ENCODE data around the gene FCN2.

FCN2 gene

DNA sequence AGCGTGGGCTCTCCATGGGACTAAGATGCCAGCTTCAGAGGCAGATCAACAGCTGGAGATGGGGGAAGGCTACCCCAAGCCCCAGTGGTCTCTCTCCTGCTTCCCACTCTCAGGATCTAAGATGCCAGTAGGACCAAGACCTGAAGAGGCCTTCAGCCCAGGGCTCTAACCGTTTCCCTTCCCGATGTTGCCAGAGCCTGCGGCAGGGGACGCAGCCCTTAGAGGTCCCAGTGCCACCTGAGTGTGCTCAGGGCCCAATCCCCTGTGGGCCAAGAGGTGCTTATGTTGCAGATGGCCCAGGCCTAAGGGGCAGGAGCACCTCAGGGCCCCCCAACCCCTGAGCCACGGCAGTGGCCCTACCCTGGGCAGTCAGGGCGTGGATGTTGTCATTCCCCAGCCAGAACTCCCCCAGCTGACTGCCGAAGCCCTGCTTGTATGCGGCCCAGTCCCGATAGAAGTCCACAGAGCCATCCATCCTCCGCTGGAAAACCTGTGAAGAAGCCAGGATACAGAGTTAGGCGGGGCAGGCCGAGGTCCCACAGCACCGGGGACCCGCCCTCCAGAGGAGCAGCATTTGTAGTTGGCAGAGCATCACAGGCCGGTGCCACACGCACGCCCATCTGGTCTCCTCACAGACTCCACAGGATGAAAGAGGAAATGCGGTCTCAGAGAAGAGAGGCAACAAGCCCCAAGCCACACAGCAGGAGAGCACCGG, 31.7 kb downstream of the FCN2 start:
- no peak for DNase-seq (ENCODE audit: low read depth)

DNA sequence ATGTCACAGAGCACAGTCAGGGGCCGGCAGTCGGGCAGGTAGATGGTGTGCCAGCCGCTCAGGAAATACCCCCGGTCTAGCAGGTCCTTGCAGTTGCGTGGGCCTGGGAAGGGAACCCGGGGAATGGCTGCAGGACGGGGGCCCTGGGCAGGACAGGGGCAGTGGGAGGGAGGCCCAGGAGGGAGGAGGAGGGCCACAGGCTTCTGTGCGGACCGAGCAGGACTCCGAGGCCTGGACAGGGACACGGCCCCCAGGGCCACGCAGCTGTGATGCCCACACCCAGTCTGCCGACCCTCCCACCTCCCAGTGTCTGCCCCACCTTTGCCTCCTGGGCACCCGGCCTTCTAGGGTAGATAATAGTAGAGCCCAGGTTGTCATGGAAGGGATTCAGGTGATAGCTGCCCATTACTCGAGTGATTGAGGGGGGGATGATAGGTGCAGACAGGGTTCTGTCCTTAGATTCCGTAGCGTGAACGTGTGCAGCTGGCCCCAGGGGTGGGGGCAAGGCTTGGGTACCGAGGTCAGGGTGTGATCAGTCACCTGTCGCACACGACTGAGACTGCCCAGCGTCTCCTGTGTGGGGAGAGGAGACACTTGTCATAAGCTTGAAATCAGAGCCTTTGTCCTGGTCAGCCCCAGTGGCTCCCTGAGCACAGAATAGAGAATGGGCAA, 32.6 kb downstream of the FCN2 start:
- DNase-seq (ENCODE audit: low read depth) = no peak

DNA sequence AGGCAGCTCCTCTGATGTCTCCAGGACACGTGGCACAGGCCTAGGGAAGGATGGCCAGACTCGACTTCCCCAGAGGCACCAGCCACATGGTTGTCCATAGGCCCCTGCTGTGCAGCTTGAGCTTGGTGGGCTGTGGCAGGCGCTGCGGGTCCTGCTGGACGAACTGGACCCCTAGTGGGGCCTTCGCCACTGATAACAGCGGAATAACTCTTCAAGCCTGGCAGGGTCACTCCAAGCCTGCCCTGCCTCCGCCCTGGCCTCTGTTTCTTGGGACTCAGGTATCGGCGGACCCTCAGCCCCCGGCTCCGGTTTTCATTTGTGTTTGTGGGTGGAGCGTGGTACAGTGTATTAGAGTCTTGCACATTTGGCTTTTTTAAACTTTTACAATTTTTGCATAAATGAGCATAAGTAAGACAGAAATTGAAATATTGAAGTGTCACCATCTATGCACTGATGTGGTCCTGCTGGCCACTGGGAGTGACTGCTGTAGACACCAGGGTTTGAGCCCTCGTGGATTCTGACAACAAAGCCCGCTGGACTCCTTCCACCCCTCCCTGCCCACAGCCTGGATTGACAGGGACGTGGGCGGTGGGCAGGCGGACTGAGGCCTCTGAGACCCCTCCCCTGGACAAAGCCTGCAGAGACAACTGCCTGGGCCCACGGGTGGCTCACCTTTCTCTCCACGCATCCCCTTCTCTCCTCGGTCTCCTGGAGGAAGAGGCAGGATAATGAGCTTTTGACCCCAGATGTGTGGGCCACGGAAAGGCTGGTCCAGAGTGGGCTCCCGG, 33.3 kb downstream of the FCN2 start:
- no peak for DNase-seq (ENCODE audit: low read depth)

DNA sequence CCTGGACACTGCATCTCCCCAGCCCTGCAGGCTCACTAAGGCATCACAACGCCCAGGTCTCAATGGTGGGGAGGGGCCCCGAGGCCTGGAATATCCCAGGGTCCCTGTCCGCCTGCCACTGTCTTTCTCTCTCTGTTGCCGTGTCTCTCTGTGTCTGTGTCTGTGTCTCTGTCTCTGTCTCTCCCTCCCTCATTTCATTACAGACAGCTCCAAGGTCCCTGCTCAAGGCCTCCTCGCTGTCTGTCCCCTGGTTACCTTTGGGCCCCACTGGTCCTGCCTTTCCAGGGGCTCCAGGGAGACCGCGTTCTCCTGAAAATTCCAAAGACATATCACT, 33.9 kb downstream of the FCN2 start:
- DNase-seq (ENCODE audit: low read depth) = no peak

DNA sequence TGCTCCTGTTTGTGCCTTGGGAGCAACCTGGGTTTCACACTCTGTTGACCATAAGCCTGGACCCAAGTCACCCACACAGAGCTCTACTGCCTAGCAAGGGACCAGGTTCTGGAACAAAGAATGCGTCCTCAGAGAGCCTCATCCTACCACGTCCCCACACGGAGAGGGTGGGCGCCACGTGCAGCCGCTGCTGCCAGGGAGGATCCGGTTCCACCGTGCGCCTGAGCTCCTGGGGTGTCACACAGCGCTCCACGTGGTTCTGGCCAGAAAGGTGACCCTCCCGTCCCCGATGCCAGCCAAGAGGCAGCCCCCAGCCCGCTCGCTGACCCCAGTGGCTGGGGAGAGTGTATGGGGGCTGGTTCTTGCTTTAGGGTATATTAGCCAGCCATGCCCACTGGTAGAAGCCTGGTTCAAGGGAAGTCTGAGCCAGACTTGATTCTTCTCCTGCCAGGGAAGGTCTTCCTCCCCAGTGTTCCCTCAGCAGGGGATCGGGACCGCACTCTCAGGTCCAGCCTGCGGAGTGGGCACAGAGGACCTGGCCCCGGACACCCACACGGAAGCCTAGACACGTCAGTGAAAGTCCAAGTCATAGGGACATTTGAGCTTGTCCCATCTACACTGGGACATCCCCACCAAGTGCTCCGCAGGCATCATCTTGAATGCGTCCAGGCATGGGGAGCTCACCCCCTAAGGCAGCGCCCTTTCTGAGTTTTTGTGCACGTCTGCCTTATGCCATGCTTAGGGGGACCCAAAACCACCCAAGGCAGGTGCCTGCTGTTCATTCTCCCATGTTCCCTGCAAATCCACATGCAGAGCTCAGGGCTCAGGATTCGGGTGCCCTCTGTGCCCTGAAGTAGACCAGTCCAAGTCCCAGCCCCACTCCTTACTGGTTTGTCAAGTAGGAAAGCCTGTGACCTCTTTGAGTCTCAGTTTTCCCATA, 34.7 kb downstream of the FCN2 start:
- DNase-seq (ENCODE audit: low read depth) = no peak

DNA sequence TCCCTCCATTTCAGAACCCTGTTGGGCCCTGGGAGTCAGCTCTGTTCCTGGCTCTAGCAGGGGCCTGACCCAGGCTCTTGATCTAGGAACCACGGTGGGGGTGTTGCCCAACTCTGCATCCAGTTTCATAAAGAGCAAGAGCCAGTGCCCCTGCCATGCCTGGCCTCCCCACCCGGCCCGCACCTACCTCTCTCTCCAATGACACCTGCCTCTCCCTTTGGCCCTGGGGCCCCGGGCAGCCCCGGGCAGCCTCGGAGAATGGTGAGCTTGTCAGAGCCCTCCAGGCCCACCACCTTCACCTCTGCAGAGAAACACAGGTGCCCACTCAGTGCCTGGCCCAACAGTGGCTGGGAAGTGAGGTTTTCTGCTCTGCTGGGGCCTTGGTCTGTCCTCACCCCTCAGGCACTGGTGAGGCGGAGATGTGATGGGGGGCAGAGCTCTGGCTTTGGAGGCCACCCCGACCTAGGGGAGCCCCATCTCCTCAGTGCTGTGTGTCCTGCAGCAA, 35.6 kb downstream of the FCN2 start:
- no peak for DNase-seq (ENCODE audit: low read depth)

DNA sequence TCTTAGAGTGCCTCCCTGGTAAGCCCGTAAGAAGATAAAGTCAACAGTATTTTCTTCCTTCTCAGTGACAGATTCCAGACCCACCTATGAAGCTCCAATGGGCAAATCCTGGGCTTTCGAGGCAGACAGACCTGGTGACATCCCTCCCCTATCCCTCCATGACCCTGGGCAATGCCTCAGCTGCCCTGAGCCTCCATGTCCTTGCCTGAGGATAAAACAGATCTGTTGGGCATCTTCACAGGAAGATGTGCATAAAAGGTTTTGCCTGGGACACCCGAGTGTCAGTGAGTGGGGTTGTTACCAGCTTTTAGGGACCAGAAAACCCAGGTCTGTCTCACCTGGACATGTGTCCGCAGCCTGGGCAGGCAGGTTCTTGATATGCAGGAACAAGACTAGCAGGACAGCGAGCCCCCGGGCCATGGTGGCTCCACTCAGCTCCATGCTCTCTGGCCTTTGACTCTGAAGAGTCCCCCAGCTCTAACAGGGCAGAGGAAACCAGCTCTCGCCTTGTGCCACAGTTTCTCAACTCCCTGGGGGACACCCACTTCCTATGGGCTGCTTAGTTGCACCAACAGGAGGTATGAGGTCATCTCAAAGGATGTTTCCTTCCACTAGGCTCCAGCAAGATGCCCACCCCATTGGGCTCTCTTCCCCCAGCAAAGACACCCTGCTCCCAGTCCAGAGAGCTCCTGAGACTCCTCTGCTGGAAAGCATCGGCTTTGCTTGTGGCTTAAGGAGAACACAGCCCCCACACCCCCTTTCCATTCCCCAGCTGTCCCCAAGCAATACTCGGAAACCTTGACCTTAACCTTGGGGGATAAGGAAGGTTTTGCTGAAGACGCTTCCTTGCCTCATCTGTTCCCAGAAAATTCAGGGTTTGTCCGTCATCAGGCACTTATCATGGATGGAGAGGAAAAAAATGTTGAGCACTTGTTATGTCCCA, 37.1 kb downstream of the FCN2 start, which contains the start of gene FCN1:
Gene FCN1 (minus strand): TSS at position 482 of the 943 bp plus-strand sequence. CDS start 41 bp downstream, at position 441.
- DNase-seq (ENCODE audit: low read depth) = no peak

DNA sequence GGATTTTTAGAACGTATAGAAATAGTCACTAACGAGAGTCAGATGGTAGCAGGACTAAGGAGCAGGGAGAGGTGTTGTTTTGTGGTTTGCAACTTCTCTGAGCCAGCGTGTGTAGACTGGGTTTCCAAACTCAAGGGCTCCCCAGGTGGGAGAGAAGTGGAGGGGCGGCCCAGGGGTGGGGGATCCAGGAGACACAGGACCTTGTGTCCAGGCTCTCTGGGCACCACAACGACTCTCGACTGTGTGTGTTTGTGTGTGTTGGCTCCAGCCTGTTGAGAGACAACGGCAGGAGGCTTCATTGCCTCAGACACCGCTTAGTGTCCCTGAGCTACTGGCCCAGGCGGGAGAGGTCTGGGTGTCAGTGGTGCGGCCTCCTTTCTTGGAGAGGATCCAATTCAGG, 38.0 kb downstream of the FCN2 start:
- DNase-seq (ENCODE audit: low read depth) = no peak

DNA sequence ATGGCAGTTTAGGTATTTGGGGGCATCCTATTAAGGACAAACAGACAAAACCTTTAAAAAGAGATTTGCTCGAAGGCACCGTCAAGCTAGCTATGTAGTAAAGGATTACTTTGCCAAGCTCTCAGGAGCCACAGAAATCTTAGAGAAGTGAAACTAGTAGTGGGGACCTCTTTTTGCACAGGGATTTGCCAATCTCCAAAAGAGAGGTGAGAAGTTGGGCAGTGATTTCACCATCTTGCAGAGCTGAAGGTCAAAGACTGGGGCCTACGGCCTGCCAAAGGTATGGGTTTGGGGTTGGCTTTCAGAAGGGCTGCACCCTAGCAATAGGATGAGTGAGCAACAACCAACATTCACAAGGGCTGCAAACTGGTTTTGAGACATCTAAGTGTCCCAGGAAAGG, 38.7 kb downstream of the FCN2 start:
- DNase-seq (ENCODE audit: low read depth) = no peak

DNA sequence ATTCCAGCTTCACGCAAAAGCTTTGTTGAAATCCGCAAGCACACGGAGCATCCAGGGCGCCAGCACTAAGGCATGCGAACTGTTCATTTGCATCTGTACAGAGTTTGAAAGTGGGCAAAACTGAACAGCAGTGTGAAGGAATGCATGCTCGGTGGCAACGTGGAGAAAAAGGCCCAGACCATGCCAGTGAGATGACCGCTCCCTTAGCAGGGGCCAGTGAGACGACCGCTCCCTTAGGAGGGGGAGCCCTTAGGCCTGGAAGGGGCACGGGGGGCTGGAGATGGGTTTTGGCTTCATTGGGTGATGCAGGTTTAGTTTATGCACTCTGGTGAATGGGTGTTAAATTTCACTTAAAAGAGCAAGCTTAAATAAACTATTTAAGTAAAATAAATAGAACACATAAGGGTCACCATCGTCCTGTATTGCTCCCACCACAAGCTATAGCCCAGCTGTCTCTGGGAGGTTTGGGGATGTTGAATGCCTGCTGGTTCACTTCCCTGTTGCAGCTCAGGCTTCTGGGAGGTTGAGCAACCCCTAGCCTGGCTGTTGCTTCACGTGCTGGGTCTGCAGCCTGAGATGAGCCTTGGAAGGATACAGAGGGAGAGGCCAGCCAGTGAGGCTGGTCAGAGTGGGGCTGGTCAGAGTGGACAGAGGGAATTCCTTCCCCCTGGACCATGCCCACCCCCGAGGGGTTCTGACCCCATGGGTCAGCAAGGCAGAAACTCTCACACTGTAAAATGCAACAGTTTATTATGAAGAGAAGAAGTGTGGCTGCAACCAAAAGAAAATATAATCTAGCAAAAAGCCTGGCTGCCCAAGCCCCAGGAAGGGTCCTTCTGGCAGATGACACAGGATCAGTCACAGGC, 41.7 kb downstream of the FCN2 start:
- DNase-seq (ENCODE audit: low read depth) = no peak

DNA sequence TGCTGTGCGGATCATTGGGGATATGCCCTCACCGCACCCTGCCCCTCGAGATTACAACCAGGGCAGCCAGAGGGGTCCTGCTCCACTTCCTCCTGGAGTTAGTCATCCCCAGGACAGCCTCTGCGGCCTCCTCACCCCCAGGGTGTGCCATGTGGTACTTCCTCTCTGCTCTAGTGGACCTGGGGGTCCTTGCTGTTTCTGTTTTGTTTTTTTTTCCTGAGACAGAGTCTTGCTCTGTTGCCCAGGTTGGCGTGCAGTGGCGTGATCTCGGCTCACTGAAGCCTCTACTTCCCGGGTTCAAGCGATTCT, 42.3 kb downstream of the FCN2 start:
- no peak for DNase-seq (ENCODE audit: low read depth)

DNA sequence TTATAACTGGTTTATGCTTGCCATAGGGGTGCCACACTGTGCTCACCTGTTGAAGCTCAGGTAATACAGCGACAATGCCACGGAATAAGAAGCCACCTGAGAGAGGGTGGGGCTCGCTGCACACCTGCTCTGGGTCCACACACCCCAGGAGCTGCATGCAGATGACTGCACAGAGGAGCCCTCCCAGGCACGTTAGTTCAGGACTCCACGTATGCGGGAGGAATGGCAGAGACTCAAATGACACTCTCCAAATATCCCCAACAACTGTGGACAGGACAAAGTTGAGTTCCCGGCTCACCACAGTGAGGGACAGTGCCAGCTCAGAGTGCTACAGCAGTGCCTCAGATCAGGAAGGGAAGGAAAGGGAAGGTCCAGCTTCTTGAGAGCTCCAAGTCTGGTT, 42.9 kb downstream of the FCN2 start:
- DNase-seq (ENCODE audit: low read depth) = no peak

DNA sequence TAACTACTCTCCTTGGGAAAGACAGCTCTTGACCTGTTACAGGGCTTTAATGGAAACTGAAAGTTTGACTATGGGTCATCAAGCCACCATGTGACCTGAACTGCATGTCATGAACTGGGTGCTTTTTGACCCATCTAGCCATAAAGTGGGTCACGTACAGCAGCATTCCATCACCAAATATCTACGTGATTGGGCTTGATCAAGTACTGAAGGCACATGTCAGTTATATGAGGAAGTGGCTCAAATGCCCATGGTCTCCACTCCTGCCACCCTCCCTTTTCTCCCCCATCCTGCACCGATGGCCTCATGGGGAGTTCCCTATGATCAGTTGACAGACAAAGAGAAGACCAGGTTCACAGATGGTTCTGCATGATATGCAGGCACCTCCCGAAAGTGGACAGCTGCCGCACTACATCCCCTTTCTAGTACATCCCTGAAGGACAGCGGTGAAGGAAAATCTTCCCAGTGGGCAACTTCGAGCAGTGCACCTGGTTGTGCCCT, 44.5 kb downstream of the FCN2 start:
- DNase-seq (ENCODE audit: low read depth) = no peak

DNA sequence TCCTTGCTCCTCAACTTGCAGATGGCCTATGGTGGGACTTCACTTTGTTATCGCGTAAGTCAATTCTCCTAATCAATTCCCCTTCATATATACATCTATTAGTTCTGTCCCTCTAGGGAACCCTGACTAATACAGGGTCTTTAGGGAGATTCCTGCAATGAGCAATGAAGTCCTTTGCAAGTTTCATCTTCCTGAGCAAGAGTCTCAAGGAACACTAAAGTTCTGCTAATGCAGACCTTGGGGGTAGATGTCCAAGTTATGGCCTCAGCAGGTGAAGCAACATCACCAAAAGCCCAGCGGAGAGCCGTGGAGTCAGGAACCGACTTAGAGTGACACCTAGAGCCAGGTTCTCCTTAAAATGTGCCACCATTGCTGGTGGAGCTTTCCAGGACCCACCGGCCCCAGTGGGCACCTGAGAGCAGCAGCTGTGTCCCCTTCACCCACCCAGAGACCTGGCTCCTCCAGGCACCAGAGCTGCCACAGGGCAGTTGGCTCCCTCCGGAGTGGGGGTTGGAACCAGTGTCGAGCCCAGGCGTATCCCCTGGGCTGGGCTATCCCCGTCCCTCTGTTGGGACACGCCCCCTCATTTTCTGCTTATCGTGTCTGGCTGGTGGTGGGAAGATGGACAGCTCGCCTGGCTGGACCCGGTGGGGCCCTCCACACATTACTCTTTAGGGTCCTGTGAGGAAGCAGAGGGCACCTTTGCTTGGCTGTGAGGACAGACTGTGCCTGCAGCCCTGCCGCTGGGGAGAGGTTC, 48.0 kb downstream of the FCN2 start:
- no peak for DNase-seq (ENCODE audit: low read depth)

DNA sequence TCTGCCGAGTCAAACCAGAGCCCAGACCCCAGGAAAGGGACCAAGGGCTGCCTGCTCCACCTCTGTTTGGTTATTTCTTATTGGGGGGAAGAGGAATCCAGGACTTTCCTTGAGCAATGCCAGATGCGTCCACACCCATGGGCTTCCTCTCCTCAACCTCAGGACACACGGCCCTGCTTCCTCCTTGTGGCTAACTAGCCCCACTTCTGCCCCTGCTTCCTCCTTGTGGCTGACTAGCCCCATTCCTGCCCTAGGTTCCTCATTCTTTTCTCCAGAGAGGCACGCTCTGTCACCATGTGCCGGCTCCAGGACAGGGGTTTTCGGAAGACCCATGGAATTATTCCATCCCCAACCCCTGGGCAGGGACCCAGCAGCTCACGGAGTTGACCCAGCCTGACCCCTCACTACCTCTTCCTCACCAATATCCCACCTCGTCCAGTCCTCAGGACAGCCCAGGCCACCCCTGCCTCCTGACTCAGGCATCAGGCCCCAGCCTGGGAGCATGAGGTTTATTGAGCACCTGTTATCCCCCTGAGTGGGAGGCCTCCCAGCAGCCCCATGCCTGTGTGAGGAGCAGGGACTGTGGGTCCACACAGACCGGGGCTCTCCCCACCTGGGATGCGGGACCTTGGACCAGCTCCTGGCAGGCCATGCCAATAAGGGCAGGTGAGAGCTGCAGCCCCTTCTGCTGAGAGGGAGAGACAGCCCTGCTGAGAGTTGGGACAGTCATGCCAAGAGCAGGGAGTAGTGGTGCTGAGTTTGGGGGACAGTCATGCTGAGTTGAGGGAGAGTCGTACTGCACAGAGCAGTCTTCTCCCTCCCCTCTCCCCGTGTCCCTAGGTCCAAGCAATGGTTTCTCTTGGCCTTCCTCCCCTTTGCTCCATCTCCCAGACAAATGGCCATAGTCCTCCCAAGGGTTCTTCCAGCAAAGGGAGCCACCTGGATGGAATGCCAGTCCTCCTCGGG, 48.9 kb downstream of the FCN2 start:
- no peak for DNase-seq (ENCODE audit: low read depth)

DNA sequence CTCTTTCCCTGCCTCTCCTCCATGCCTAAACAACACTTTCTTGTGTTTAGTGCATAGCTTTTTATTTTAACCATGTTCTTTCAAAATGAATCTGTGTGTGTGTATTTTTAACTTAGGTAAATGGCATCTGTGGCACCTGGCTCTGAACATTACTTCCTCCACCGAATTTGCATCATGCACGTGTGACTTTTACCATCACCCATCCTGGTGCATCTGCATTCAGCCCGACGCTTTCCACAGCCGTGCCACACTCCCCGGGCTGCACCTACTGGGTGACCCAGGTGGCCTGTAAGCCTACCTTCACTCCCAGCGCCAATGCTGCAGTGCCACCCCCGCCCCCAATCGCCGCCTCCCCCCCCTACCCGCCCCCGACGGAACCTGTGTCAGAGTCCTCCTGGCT, 49.8 kb downstream of the FCN2 start:
- DNase-seq (ENCODE audit: low read depth) = no peak

DNA sequence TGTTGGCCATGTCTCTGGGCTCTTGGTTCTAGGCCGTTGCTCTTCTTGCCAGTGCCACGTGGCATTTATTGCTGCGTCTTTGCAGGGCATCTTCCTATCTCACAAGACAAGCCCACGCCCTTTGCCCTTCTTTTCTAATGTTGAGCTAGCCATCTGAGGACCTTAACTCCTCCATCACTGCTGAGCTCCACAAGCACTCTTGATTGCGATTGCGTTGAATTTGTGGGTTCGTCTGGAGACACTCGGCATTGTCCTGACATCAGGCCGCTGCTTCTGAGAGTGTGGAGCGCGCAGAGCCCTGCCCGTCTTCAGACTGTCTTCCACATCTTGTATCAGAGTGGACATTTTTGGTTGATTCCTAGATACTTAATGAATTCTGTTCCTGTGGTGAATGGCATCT, 51.6 kb downstream of the FCN2 start:
- DNase-seq (ENCODE audit: low read depth) = no peak

DNA sequence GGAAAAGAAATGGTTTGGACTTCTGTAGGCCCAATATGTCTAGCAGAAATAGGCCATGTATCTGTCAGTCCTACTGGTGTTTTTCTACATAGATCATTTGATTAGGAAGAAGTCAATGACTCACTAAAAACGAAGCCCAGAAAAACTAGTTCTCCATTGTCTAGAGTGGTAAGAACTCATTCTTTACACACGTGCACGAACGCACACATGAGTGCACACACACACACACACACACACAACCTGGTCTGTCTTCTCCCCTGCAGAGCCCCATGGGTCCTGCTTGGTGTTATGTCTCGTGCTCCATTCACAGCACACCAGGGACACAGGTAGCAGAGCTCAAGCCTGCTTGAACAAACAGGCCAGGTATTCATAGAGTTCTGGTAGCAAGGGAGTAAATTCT, 52.0 kb downstream of the FCN2 start:
- no peak for DNase-seq (ENCODE audit: low read depth)

All from stimulated activated CD8-positive, alpha-beta memory T cell treated with anti-CD3 and anti-CD28 coated beads, Interleukin-15, amount 100 ng/mL, for 24 hours (primary cell).